ENCODE results near the gene ALDH9A1.
"Not testable (repeated sequence)": the region's sequence is repeated elsewhere in the genome, so short reads cannot be mapped to it uniquely, and the experiment has no call there.

Gene ALDH9A1

GRCh38 chr1:165726169-165726568 is 27.8 kb upstream of the ALDH9A1 start:
- no peak for DNase-seq (ENCODE audit: low read depth, low spot score)
- no peaks in the 10 kb centered on the region for H3K9me3 ChIP-seq (ENCODE audit: low read depth, low read length)
- H3K9ac ChIP-seq (ENCODE audit: insufficient read length), result no peak overlapping the region
- H3K27ac ChIP-seq, result no peak overlapping the region
- H3K4me3 ChIP-seq, result no peak overlapping the region
- TF ChIP-seq POLR2AphosphoS5 (IDR thresholded peaks at IDR 0.05; ENCODE audit: borderline replicate concordance, low read depth, low read length) (no peak), FOXP2 (optimal IDR thresholded peaks at IDR 0.05; ENCODE audit: control extremely low read depth, extremely low read length, insufficient read depth) (no peak), EZH2 (IDR thresholded peaks at IDR 0.05) (no peak)
- peaks cover 4% of the 10 kb centered on the region; the same call in 1 of the 2 replicates for H3K36me3 ChIP-seq (ENCODE audit: insufficient read depth, low read length)

GRCh38 chr1:165717918-165718515 is 19.7 kb upstream of the ALDH9A1 start:
- Histone ChIP-seq H3K9me3 (ENCODE audit: low read depth, low read length) (no peaks in the 10 kb centered on the region), H3K4me3 (no peak overlapping the region), H3K27ac (no peak overlapping the region), H3K9ac (ENCODE audit: insufficient read length) (no peak overlapping the region), H3K36me3 (ENCODE audit: insufficient read depth, low read length) (no peaks in the 10 kb centered on the region)
- TF ChIP-seq EZH2 (IDR thresholded peaks at IDR 0.05), result no peak
- no peak for TF ChIP-seq POLR2AphosphoS5 (IDR thresholded peaks at IDR 0.05; ENCODE audit: borderline replicate concordance, low read depth, low read length)
- no peak for TF ChIP-seq FOXP2 (optimal IDR thresholded peaks at IDR 0.05; ENCODE audit: control extremely low read depth, extremely low read length, insufficient read depth)
- DNase-seq (ENCODE audit: low read depth, low spot score), result no peak

DNA sequence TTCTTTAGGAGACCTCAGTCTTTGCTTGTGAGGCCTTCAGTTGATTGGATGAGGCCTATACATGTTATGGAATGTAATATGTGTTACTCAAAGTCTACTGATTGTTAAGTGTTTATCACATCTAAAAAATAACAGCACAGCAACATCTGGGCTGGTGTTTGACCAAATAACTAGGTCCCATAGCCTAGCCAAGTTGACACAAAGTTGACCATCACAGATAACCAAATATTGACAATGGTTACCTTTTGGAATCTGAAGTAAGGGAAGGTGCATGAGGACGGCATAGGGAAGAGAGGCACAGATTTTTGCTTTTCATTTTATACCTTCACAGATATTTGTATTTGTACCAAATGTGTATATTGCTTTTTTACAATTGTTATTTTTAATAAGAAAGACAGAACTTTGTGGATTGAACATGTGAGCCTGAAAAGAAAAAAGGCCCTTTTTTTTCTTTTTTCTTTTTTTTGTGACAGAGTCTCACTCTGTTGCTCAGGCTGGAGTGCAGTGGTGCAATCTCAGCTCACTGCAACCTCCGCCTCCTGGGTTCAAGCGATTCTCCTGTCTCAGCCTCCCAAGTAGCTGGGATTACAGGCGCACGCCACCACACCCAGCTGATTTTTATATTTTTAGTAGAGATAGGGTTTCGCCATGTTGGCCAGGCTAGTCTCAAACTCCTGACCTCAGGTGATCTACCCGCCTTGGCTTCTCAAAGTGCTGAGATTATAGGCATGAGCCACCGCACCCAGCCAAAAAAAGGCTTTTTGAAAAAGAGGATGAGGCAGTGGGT is 18.1 kb upstream of the ALDH9A1 start:
- not testable (repeated sequence) for H3K9ac ChIP-seq (ENCODE audit: insufficient read length); H3K27ac ChIP-seq; H3K4me3 ChIP-seq; H3K36me3 ChIP-seq (ENCODE audit: insufficient read depth, low read length); DNase-seq (ENCODE audit: low read depth, low spot score); H3K9me3 ChIP-seq (ENCODE audit: low read depth, low read length)

DNA sequence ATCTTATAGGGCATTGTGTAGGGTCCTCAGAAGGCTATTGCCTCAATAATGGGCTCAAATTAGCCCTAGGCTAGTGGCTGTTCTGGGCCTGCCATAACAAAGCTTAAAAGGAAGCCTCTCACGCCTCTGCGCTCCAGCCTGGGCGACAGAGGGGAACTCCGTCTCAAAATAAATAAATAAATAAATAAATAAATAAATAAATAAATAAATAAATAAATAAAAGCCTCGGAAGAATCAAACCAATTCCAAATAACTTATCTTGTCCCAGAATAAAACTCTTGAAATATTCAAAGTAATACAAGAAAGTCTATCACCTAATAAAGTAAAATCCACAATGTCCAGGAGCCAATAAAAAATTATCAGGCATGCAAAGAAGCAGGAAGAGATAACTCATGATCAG is 14.4 kb upstream of the ALDH9A1 start:
- H3K36me3 ChIP-seq (ENCODE audit: insufficient read depth, low read length), result no peaks in the 10 kb centered on the region
- no peaks in the 10 kb centered on the region for H3K9me3 ChIP-seq (ENCODE audit: low read depth, low read length)
- H3K27ac ChIP-seq, result no peak overlapping the region
- no peak for DNase-seq (ENCODE audit: low read depth, low spot score)
- TF ChIP-seq POLR2AphosphoS5 (IDR thresholded peaks at IDR 0.05; ENCODE audit: borderline replicate concordance, low read depth, low read length) (no peak), EZH2 (IDR thresholded peaks at IDR 0.05) (no peak), FOXP2 (optimal IDR thresholded peaks at IDR 0.05; ENCODE audit: control extremely low read depth, extremely low read length, insufficient read depth) (no peak)
- no peak overlapping the region for H3K9ac ChIP-seq (ENCODE audit: insufficient read length)
- no peak overlapping the region for H3K4me3 ChIP-seq

DNA sequence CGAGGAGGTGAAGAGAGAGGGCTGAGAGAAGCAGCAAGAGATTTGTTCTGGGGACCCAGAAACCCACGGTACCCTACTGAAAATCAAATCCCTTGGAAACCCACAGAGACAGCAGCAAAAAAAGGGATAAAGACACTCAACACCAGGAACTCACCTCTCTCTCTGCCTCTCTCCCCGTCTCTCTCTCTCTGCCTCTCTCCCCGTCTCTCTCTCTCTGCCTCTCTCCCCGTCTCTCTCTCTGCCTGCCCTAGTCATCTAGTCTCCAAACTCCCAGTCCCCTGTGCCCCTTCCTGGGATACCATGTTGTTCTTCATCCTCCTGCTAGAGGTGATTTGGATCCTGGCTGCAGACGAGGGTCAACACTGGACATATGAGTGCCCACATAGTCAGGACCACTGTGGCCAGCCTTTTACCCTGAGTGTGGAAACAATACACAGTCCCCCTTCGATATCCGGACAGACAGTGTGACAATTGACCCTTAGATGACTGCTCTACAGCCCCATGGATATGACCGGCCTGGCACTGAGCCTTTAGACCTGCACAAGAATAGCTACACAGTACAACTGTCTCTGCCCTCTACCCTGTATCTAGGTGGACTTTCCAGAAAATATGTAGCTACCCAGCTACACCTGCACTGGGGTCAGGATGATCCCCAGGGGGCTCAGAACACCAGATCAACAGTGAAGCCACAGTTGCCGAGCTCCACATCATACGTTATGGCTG is 9.8 kb upstream of the ALDH9A1 start:
- no peak for DNase-seq (ENCODE audit: low read depth, low spot score)
- TF ChIP-seq POLR2AphosphoS5 (IDR thresholded peaks at IDR 0.05; ENCODE audit: borderline replicate concordance, low read depth, low read length) (no peak), FOXP2 (optimal IDR thresholded peaks at IDR 0.05; ENCODE audit: control extremely low read depth, extremely low read length, insufficient read depth) (no peak), EZH2 (IDR thresholded peaks at IDR 0.05) (no peak)
- Histone ChIP-seq H3K9ac (ENCODE audit: insufficient read length) (no peak overlapping the region), H3K27ac (no peak overlapping the region), H3K9me3 (ENCODE audit: low read depth, low read length) (no peaks in the 10 kb centered on the region), H3K4me3 (no peak overlapping the region), H3K36me3 (ENCODE audit: insufficient read depth, low read length) (no peaks in the 10 kb centered on the region)

- no peak overlapping the region for H3K4me3 ChIP-seq
- no peak overlapping the region for H3K9ac ChIP-seq (ENCODE audit: insufficient read length)
- no peaks in the 10 kb centered on the region for H3K36me3 ChIP-seq (ENCODE audit: insufficient read depth, low read length)
- no peak overlapping the region for H3K27ac ChIP-seq
- H3K9me3 ChIP-seq (ENCODE audit: low read depth, low read length), result no peaks in the 10 kb centered on the region
- no peak for DNase-seq (ENCODE audit: low read depth, low spot score)
- TF ChIP-seq POLR2AphosphoS5 (IDR thresholded peaks at IDR 0.05; ENCODE audit: borderline replicate concordance, low read depth, low read length) (no peak), FOXP2 (optimal IDR thresholded peaks at IDR 0.05; ENCODE audit: control extremely low read depth, extremely low read length, insufficient read depth) (no peak), EZH2 (IDR thresholded peaks at IDR 0.05) (no peak)
Observed at GRCh38 chr1:165703648-165704047, 5.3 kb upstream of the ALDH9A1 start.

DNA sequence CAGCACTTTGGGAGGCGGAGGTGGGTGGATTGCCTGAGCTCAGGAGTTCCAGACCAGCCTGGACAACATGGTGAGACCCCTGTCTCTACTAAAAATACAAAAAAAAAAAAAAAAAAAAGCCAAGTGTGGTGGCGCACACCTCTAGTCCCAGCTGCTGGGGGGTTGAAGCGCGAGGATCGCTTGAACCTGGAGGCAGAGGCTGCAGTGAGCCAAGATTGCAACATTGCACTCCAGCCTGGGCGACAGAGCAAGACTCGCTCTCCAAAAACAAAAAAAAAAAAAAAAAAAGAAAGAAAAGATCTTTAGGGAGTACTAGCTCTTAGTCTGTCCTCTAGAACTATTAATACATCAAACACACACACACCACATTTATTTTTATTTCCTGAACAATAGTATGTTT is 3.6 kb upstream of the ALDH9A1 start:
- H3K9me3 ChIP-seq (ENCODE audit: low read depth, low read length), result not testable (repeated sequence)

DNA sequence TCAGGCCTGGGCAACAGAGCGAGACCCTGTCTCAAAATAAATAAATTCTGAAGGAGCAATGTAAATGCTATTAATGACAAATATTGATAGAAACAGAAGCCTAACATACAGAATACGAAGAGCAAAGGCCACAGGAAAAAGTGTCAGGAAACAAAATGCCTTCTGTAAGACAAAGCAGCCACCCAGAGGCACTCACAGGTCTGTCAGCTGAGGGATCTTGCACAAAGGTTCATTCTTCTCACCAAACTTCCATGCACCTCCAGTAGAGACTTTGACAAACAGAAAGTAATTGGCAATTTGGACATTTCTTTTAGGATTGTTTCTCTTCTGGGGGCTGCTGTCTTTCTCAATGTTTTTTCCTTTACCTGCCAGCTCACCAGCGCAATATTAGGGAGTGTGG is 1.2 kb upstream of the ALDH9A1 start:
- Histone ChIP-seq H3K9me3 (ENCODE audit: low read depth, low read length) (no peaks in the 10 kb centered on the region), H3K4me3 (no peak overlapping the region), H3K9ac (ENCODE audit: insufficient read length) (no peak overlapping the region), H3K27ac (no peak overlapping the region), H3K36me3 (ENCODE audit: insufficient read depth, low read length) (peaks cover 5% of the 10 kb centered on the region)
- no peak for TF ChIP-seq EZH2 (IDR thresholded peaks at IDR 0.05)
- no peak for TF ChIP-seq FOXP2 (optimal IDR thresholded peaks at IDR 0.05; ENCODE audit: control extremely low read depth, extremely low read length, insufficient read depth)
- TF ChIP-seq POLR2AphosphoS5 (IDR thresholded peaks at IDR 0.05; ENCODE audit: borderline replicate concordance, low read depth, low read length), result no peak
- DNase-seq (ENCODE audit: low read depth, low spot score), result no peak

More for the DNA sequence above, 3.6 kb upstream of the ALDH9A1 start:
- not testable (repeated sequence) for H3K4me3 ChIP-seq; H3K36me3 ChIP-seq (ENCODE audit: insufficient read depth, low read length); H3K9ac ChIP-seq (ENCODE audit: insufficient read length); DNase-seq (ENCODE audit: low read depth, low spot score); H3K27ac ChIP-seq
